ENCODE measurements around the gene SPIB.
"Not testable (repeated sequence)": the region's sequence is repeated elsewhere in the genome, so short reads cannot be mapped to it uniquely, and the experiment has no call there.

Gene SPIB

GRCh38 chr19:50420127-50420526 is 1.4 kb downstream of the SPIB start:
- DNase-seq = no peak

GRCh38 chr19:50420808-50421207 is 2.1 kb downstream of the SPIB start:
- DNase-seq = no peak

GRCh38 chr19:50422397-50423278 is 3.9 kb downstream of the SPIB start:
- no peak for DNase-seq

GRCh38 chr19:50423279-50424113 is 4.8 kb downstream of the SPIB start:
- DNase-seq = no peak

- DNase-seq = no peak
These were observed 6.8 kb downstream of the SPIB start for GRCh38 chr19:50425581-50425980.

- DNase-seq = no peak
These were observed 8.7 kb downstream of the SPIB start for GRCh38 chr19:50427318-50427925.

- DNase-seq = peak; percentile 93
These were observed 9.3 kb downstream of the SPIB start for GRCh38 chr19:50427997-50428425.

GRCh38 chr19:50428772-50429463 is 10.2 kb downstream of the SPIB start:
- DNase-seq = no peak

GRCh38 chr19:50430888-50431342 is 12.2 kb downstream of the SPIB start:
- DNase-seq = peak; percentile 27

GRCh38 chr19:50431343-50432220 is 12.8 kb downstream of the SPIB start:
- peak; percentile 97 for DNase-seq

GRCh38 chr19:50432221-50433028 is 13.7 kb downstream of the SPIB start, which contains the start of gene MYBPC2:
Gene MYBPC2 (plus strand): TSS chr19:50432892. CDS start chr19:50432954, 62 bp downstream.
- DNase-seq = peak; percentile 64

GRCh38 chr19:50433201-50434180 is 14.8 kb downstream of the SPIB start:
- DNase-seq = peak; percentile 8

GRCh38 chr19:50434525-50434924 is 15.8 kb downstream of the SPIB start:
- no peak for DNase-seq

GRCh38 chr19:50435221-50435620 is 16.5 kb downstream of the SPIB start:
- no peak for DNase-seq

GRCh38 chr19:50435627-50436026 is 16.9 kb downstream of the SPIB start:
- no peak for DNase-seq

GRCh38 chr19:50437862-50438449 is 19.2 kb downstream of the SPIB start:
- no peak for DNase-seq

GRCh38 chr19:50439130-50439529 is 20.4 kb downstream of the SPIB start:
- DNase-seq = not testable (repeated sequence)

- DNase-seq = no peak
These were observed 25.3 kb downstream of the SPIB start for GRCh38 chr19:50444059-50444458.

- DNase-seq = no peak
These were observed 28.3 kb downstream of the SPIB start for GRCh38 chr19:50447053-50447452.
